Mucosa of gallbladder (tissue), 1 donor: Measurements from ENCODE around the gene PAQR9. TPM values are rescaled to one million over a fixed set of nuclear protein-coding genes. Genes with fewer than 3 reads are reported as not detected.
A peak's percentile ranks its signal among the peaks of the same experiment; 100 is the strongest.

Experiments
- DNase-seq: peaks from one replicate; pipeline ENCODE4 v3.0.0-alpha.2; 2020; ENCODE audit warnings: low spot score
- total RNA-seq: library from RNA; stranded (reverse); gene quantifications from one replicate; pipeline ENCODE4 v1.2.1, GENCODE V29; 2021
- donor health status: DM: no; HTN: no; CAD: no.

The PAQR9 gene
- total RNA-seq, 1 donor from 2014 or later, result 0.32 TPM

- no peak for DNase-seq
These were observed 18.7 kb upstream of the PAQR9 start for GRCh38 chr3:142982038-142982773.

DNA sequence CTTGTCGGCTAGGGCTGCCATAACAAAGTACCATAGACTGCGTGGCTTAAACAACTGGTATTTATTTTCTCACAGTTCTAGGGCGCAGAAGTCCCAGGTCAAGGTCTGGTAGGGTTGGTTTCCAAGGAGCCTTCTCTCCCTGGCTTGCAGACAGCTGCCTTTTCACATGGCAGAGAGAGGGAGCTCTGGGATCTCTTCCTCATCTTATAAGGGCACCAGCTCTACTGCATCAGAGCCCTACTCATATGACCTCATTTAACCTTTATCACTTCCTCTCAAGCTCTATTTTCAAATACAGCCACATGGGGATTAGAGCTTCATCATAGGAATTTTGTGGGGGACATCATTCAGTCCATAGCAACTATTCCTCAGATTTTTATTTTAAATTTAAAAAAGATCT, 17.6 kb upstream of the PAQR9 start:
- DNase-seq, result no peak

- no peak for DNase-seq
These were observed 13.9 kb upstream of the PAQR9 start for GRCh38 chr3:142977399-142977728.

DNA sequence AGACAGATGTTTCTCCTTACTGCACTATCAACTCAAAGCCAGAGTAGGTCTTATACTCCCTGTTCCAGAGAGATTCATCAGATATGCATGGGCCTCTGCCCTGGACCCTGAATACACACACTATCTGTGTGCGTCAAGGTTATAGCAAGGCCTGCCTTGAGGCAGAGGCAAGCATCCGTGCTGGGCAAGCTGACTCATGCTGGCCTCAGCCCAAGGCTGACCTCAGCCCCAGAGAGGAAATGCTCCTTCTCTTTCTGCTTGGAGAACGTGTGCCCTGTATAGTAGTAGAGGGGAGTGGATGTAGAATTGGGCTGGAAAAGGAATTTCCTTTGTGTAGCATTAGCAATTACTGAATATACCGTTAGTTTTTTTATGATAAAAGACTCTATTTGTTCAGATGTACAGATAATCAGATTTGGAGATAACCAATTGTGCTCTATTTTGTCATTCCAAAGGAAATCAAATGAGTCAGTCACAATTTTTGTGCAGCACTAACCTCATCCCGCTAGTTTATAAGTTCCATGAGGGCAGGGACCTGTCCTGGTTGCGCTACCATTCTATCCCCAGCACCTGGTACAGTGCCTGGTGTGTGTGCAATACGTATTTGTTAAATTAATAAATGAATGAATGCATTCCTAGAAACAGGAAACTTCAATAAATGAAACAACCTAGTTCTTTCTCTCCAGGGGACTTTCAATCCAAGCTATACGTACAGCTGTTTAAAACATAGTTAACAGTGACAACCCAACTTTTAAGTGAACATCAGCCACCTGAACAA, 13.3 kb upstream of the PAQR9 start:
- DNase-seq, result peak; percentile 87

DNA sequence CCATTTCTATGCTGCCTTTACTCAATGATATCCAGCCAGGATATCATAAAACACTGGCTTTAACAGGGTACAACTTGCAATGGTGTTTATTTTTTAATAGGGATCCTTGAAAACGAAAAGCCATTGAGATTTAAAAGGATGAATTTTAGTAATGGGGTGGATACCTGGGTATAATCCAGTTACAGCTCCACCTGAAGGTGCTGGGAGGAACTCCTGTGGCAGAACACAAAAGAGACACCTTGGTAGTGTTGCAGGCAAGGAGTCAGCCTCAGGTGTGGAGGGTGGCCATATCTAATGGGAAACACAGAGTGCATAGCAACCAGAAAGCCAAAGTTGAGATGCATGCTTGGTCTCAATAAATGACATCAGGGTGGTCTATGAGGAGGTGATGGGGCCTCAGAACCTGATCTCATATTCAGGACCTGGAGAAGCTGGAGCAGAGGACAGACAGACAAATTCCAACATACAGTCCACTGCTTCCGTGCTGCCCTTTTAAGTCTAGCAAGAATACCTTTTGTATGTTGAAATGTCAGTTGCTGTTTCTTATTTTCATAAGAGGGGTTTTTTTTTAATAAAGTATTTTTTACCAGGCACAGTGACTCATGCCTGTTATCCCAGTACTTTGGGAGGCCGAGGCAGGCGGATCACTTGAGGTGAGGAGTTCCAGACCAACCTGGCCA, 12.0 kb upstream of the PAQR9 start:
- no peak for DNase-seq

DNA sequence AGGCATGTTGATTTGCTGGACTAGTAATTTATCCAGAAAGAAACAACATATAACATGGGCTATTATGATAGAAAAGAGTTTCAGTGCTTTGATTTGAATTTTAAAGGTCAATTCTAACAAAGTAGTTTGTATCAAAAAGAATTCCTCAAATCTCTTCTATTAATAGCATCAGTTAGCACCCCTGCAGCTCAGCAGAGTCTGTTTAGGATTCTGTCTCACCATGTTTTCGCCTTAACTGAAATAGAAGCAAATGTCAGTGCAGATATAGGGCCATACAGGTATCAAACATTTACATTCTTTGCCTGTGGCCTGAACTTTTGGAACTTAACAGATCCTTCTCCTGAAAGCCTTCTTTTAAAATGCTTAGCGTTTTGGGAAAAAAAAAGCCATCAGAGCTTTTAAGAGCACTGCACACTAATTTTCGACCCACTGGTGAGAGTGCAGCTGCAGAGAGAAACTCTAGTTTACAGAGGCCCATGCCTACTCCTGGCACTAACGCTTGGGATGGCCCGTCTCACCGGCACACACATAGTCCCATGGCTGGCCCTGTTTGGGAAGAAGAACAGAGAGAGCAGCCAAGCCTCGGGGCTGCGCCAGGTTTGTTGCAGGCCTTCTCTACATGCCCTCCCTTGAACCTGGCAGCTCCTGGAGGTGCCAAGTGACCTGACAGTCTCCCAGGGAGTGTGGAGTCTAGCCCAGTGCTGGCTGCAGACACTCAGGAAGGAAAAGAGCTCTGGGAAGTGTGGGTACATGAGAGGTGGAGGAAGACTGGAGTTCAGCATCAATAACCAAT, 9.9 kb upstream of the PAQR9 start:
- peak; percentile 48 for DNase-seq

DNA sequence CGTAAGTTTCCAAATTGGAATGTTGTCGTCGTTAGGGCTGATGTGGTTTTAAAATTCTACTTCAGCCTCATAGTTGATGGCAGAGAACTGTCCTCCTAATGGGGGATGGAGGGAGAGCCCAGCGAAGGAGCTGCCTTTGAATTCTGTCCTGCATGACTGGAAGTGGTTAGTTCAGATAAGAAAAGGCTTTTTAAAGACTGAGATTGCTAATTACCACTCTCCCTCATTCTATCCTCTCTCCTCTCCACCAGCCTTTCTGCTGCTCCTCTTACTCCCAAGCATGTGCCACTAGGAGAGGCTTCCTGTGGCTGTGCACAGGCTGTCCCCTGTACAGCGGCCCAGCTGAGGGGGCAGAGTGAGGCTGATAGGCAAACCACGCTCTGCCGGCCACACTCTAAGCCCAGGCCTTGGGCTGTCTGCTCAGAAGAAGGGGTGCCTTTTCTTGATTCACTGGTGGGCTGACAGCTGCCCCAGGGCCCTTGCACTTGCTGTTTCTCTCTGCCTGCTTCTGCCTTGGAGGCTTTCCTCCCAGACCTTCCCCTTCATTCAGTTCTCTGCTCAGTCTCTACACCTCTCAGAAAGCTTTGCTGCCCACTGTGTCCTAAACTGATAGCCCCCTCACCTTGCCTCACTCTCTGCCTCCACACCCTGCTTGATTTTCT, 8.7 kb upstream of the PAQR9 start:
- no peak for DNase-seq

- DNase-seq, result no peak
These were observed 8.0 kb upstream of the PAQR9 start for GRCh38 chr3:142971431-142971830.

DNA sequence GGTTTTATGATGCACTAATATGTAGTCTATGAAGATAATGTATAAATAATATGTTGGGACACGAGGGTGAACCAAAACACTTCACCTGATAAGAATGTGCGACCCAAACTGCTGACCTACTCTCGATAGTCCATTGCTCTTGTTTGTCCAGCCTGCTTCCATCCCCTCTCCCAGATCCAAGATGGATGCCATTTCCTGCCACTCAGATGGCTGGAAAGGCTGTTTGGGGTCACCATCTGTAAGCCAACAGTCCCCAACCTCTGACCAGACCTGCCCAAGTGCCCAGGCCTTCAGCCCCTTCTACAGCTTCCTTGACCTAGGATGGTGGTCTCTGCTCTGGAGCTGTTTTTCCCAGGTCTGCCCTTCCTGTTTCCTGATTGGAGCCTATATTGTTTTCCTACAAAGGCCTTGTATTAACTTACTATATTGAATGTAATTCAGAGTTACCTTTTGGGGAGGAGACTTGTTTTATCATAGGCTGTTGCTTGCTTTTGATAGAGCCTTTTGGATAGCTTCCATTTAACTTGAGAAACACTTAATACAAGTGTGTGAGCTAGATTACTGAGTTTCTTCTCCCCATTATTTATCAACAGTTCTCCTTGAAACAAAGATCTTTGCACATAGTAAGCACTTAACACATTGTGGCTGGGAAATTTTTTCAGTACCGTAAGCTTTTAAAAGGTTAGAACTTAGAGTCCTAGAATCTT, 5.0 kb upstream of the PAQR9 start:
- no peak for DNase-seq

- DNase-seq, result no peak
These were observed 3.3 kb upstream of the PAQR9 start for GRCh38 chr3:142966808-142967207.

- DNase-seq, result no peak
These were observed 2.1 kb upstream of the PAQR9 start for GRCh38 chr3:142965581-142965980.

DNA sequence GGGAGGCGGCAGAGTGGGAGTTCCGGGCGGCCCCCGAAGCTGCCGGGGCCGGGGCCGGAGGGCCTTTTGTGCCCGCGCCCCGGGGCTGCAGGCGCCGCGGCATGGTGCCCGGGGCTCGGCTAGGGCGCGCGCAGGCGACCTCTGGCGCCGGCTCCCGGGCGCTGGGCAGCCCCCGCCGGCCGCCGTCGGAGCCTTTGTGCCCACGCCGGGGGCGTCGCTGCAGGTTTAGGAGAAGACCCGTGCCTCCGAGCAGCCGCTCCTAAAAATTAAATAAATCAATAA, 299 bp downstream of the PAQR9 start:
- DNase-seq, result no peak

GRCh38 chr3:142962520-142963233, 797 bp downstream of the PAQR9 start:
- DNase-seq, result no peak

- no peak for DNase-seq
These were observed 1.3 kb downstream of the PAQR9 start for GRCh38 chr3:142962175-142962519.

- DNase-seq, result no peak
These were observed 1.9 kb downstream of the PAQR9 start for GRCh38 chr3:142961539-142961938.

DNA sequence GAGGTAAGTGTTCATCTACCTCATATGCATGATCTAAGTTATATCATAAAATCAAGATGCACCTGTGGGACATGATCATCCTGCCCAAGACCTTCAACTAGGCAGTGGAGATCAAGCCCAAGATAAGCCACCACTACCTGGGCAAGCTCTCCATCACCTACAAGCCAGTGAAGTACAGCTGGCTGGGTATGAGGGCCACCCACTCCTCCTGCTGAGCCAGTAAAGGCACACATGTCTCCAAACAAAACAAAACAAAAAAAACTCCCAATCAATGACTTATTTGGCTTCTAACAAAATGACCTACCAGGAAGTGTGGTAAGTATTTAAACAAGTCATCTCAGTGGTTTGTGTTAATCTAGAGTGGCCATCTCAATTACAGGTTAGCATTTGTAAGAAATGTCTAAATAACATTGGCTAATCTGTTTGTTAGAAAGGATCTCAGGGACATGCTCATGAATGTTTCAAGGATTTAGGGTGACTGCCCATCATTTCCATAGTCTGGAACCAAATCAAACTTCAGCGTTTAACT, 3.1 kb downstream of the PAQR9 start:
- DNase-seq, result no peak

DNA sequence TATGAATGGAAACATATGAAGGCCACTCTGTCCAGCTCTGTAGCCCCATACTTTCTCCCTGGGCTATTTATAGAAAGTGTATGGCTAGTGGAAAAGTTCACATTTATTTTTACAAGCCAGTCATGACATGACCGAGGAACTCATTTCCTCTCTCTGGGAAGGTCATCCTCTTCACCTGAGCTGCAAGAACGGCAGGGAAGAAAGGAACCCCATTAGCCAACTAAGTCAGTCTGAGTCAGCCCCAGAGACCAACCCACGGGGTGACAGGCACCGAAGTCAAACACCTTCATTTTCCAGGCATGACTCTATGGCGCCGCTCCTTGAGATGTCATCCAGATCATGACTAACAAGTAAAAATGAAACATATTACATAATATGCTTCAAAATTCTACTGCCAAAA, 4.8 kb downstream of the PAQR9 start:
- DNase-seq, result no peak

GRCh38 chr3:142953443-142953842, 10.0 kb downstream of the PAQR9 start:
- DNase-seq, result no peak

DNA sequence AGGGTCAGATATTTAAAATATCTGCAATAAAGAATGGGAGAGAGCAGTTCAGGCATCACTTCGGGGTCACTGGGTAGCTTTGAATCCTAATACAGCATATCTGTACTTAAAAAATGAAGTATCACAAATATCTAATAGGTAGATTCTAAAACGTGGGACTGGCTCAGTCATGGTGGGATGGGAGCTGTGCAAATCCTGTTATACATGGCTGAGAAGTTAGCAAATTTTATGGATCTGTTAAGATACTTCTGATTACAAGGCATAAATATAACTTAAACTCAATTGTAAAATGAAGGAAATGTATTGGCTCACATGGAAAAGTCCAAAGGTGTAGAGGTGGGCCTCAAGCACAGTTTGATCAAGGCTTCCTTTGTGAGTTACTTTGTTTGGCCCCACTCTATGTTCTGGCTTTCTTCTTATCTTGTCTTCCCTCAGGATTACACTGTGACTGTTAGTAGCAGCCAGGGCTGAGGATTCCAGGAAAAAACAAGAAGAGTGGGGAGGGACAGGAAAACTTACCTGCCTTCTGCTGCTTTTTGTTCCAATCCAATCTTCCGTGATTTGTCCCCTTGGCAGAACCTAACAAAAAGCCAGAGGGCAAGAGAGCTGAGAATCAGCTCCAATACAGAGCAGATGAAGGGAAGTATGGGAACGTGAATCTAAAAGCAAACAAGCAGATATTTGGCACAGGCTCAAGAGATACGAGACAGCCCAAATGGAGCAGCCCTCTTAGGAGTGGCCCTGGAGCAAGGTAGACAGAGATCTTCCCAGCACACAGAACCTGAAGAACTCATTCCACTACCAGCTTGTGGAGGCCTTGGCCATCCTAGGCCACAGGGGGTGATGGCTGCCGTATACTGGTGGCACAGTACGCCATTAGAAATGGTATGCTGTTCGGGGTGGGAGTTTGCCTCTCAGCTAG, 10.9 kb downstream of the PAQR9 start:
- DNase-seq, result no peak
